GM12878 (cell line): Measurements from ENCODE around the gene SIDT2. TPM values are rescaled to one million over a fixed set of nuclear protein-coding genes. Genes with fewer than 3 reads are reported as not detected.

Experiments used
- ATAC-seq: fragments of 200-7000 bp; cut with Tn5 transposase; 3 replicates; pipeline ENCODE4 v1.9.1; 2020; ENCODE audit warnings: mild to moderate bottlenecking, moderate library complexity
- BruUV-seq: library from RNA; stranded (reverse); fragments of 400-500 nt; replicated peaks from 2 replicates; lab custom pipeline; 2021; lab: Mats Ljungman, UMichigan
- CTCF ChIA-PET: fragments of 300-600 bp; sonication (Branson Sonifier 250); formaldehyde crosslinking; extraction: SDS; loops from one replicate; lab custom pipeline; 2021; ENCODE audit warnings: inconsistent platforms; lab: Yijun Ruan, JAX
- POLR2A ChIA-PET: fragments of 350-600 bp; formaldehyde crosslinking; extraction: SDS; loops from one replicate; lab custom pipeline; 2021; ENCODE audit warnings: inconsistent platforms; lab: Charles Lee
- RAD21 ChIA-PET: fragments of 300-600 bp; sonication (Branson Sonifier 250); formaldehyde crosslinking; loops from one replicate; lab custom pipeline; 2023; ENCODE audit warnings: antibody characterized with exemption; ENCODE audit not compliant: unreplicated experiment; lab: Charles Lee
- SMC1A ChIA-PET: fragments of 300-600 bp; sonication (Branson Sonifier 250); formaldehyde crosslinking; loops from one replicate; lab custom pipeline; 2023; ENCODE audit not compliant: unreplicated experiment, uncharacterized antibody; lab: Charles Lee
- DNase-seq: peaks from one replicate; pipeline ENCODE4 v3.0.0-alpha.2; 2011; ENCODE audit warnings: low read depth, low spot score
- FAIRE-seq: peaks from 3 replicates; lab custom pipeline; 2011; peaks lifted over from hg19 to GRCh38; lab: Jason Lieb, UNC
- H2AFZ ChIP-seq: 2 replicates; pipeline ENCODE4 v1.6.0; 2011; ENCODE audit warnings: low read depth, low read length, control low read depth; ENCODE audit not compliant: control insufficient read depth
- H3K27ac ChIP-seq: 2 replicates; pipeline ENCODE4 v1.5.1; 2011; ENCODE audit warnings: control low read depth; ENCODE audit not compliant: control insufficient read depth, insufficient read depth
- H3K27me3 ChIP-seq, 2 experiments: replicated peaks in 1 of 2; 2 replicates each; pipeline versions ENCODE4 v1.6.0 to v1.6.1; 2011; ENCODE audit warnings: low read length in 1 of 2; ENCODE audit not compliant: control insufficient read depth in 2 of 2, insufficient read depth in 2 of 2
- H3K36me3 ChIP-seq, 2 experiments: 2 replicates each; pipeline ENCODE4 v1.5.1; 2011; ENCODE audit warnings: low read length in 1 of 2; ENCODE audit not compliant: control insufficient read depth in 2 of 2, insufficient read depth in 2 of 2
- H3K4me1 ChIP-seq: 2 replicates; pipeline ENCODE4 v1.6.1; 2011; ENCODE audit warnings: mild to moderate bottlenecking, low read length, moderate library complexity, mixed read lengths; ENCODE audit not compliant: control insufficient read depth, insufficient read depth
- H3K4me2 ChIP-seq: 2 replicates; pipeline ENCODE4 v1.6.0; 2011; ENCODE audit warnings: control low read depth; ENCODE audit not compliant: control insufficient read depth, insufficient read depth
- H3K4me3 ChIP-seq: fragments of 200-600 bp; sonication (generic); 2 replicates; pipeline ENCODE4 v1.5.1; 2016
- H3K79me2 ChIP-seq: 2 replicates; pipeline ENCODE4 v1.6.0; 2011; ENCODE audit warnings: low read length; ENCODE audit not compliant: control insufficient read depth, insufficient read depth
- H3K9ac ChIP-seq: 2 replicates; pipeline ENCODE4 v1.8.0; 2011; ENCODE audit warnings: low read length, control low read depth, mixed read lengths; ENCODE audit not compliant: control insufficient read depth, insufficient read depth
- H3K9me3 ChIP-seq: replicated peaks from 3 replicates; pipeline ENCODE4 v1.5.1; 2011; ENCODE audit warnings: mild to moderate bottlenecking, low read length; ENCODE audit not compliant: control insufficient read depth, insufficient read depth
- H4K20me1 ChIP-seq: 2 replicates; pipeline ENCODE4 v1.6.0; 2011; ENCODE audit not compliant: control insufficient read depth, insufficient read depth
- CEBPB ChIP-seq, 2 experiments: fragments of 150-350 bp in 1 of 2; IDR thresholded peaks; 2 replicates each; pipeline ENCODE4 v1.6.1; 2012 to 2014; ENCODE audit warnings: low read depth in 2 of 2, low read length in 2 of 2, borderline replicate concordance in 1 of 2, inconsistent platforms in 1 of 2
- ESRRA ChIP-seq: IDR thresholded peaks from 2 replicates; pipeline ENCODE4 v1.6.1; 2012; ENCODE audit warnings: mild to moderate bottlenecking, low read length, improper control_type of control experiment
- NKRF ChIP-seq: fragments of 450-650 bp; conservative IDR thresholded peaks from 2 replicates; pipeline ENCODE4 v1.6.1; 2017; ENCODE audit warnings: mild to moderate bottlenecking, moderate library complexity
- POLR2AphosphoS5 ChIP-seq: IDR thresholded peaks from 2 replicates; pipeline ENCODE4 v1.6.1; 2011; ENCODE audit warnings: mild to moderate bottlenecking, low read length, inconsistent platforms
- SIX5 ChIP-seq: IDR thresholded peaks from 2 replicates; pipeline ENCODE4 v1.6.1; 2011; ENCODE audit warnings: mild to moderate bottlenecking, low read depth, low read length, moderate library complexity; ENCODE audit not compliant: severe bottlenecking
- SKIL ChIP-seq: fragments of 450-650 bp; IDR thresholded peaks from 2 replicates; pipeline ENCODE4 v1.6.1; 2017; ENCODE audit warnings: mild to moderate bottlenecking, low read depth, inconsistent platforms; ENCODE audit not compliant: poor library complexity, severe bottlenecking
- SMAD5 ChIP-seq: IDR thresholded peaks from 2 replicates; pipeline ENCODE4 v1.6.1; 2016; ENCODE audit warnings: antibody characterized with exemption, low read depth
- STAT1 ChIP-seq: fragments of 450-650 bp; conservative IDR thresholded peaks from 2 replicates; pipeline ENCODE4 v1.6.1; 2014; ENCODE audit warnings: antibody characterized with exemption, mild to moderate bottlenecking
- YBX1 ChIP-seq: fragments of 450-650 bp; IDR thresholded peaks from 2 replicates; pipeline ENCODE4 v1.6.1; 2016; ENCODE audit warnings: antibody characterized with exemption
- ZBTB11 ChIP-seq: fragments of 450-650 bp; formaldehyde crosslinking; IDR thresholded peaks from 2 replicates; pipeline ENCODE4 v1.5.0; 2022; ENCODE audit warnings: mild to moderate bottlenecking, missing genetic modification characterization
- ZNF24 ChIP-seq: fragments of 450-650 bp; IDR thresholded peaks from 2 replicates; pipeline ENCODE4 v1.6.1; 2017; ENCODE audit warnings: antibody characterized with exemption, mild to moderate bottlenecking
- ZNF592 ChIP-seq: fragments of 450-650 bp; IDR thresholded peaks from 2 replicates; pipeline ENCODE4 v1.6.1; 2017; ENCODE audit warnings: mild to moderate bottlenecking, moderate library complexity
- ZSCAN29 ChIP-seq: fragments of 450-650 bp; IDR thresholded peaks from 2 replicates; pipeline ENCODE4 v1.6.1; 2017; ENCODE audit warnings: mild to moderate bottlenecking, moderate library complexity
- WGBS: methylation state at CpG from one replicate; pipeline ENCODE4 v1.1.6; 2016; ENCODE audit warnings: low lambda C conversion rate; ENCODE audit not compliant: insufficient replicate concordance, insufficient coverage; ENCODE audit errors: missing lambda C conversion rate; 5-methylcytosine and 5-hydroxymethylcytosine counted together
- in situ Hi-C: fragments of 300-500 bp; cut with MboI; formaldehyde crosslinking; loops from 9 replicates; pipeline ENCODE4 v1.14.3; 2018; ENCODE audit warnings: mixed read lengths
- intact Hi-C: fragments of 100-400 bp; cut with micrococcal nuclease; formaldehyde crosslinking; loops from one replicate; pipeline ENCODE4 v1.14.2; 2022; ENCODE audit not compliant: unreplicated experiment
- polyA plus RNA-seq, 11 experiments: library from polyadenylated mRNA; depleted of rRNA in 4 of 11; unstranded in 6 of 11; stranded (reverse) in 5 of 11; fragments of >200 nt; fragmentation: Nextera tagmentation in 4 of 11; fragmentation: Illumina TruSeq in 1 of 11; extraction: Ambion mirVana in 4 of 11; extraction: Trizol in 1 of 11; gene quantifications; 1 replicate in 1 of 11; 2 replicates in 10 of 11; pipeline versions ENCODE4 v1.2.1 to v1.2.3, GENCODE V29; 2011 to 2016; ENCODE audit warnings: inconsistent platforms in 2 of 11, missing spikeins in 2 of 11, low read depth in 1 of 11
- total RNA-seq, 4 experiments: library from RNA; depleted of rRNA in 3 of 4; stranded (reverse); fragments of >200 nt in 3 of 4; fragmentation: Illumina TruSeq in 1 of 4; extraction: Trizol in 1 of 4; gene quantifications; 2 replicates each; pipeline versions ENCODE4 v1.2.1 to v1.2.3, GENCODE V29; 2013 to 2021

Gene SIDT2
- total and polyA plus RNA-seq, 10 of the 15 experiments (the other 5 are each of a cell fraction or from before 2014, with no cell fraction given), result 4.9 to 23.9 (median 10.3) TPM

GRCh38 chr11:117166491-117166890 is 12.1 kb upstream of the SIDT2 start:
- ChIA-PET POLR2A (interaction anchor here (1.1 to 1.2 kb wide), 2 partner anchors 11 to 21 kb away, joined by 3 read pairs; no protein-coding TSS in a partner anchor), CTCF (interaction anchor here (0.5 to 1.2 kb wide), 4 partner anchors 14 to 797 kb away, joined by 3 to 5 read pairs (median 4); partner anchors contain the start of gene APOA5), SMC1A (interaction anchor here (1.0 to 1.7 kb wide), 5 partner anchors 9 to 521 kb away, joined by 3 to 6 read pairs (median 4); partner anchors contain the start of gene SIDT2), RAD21 (no interaction called here)
- H4K20me1 ChIP-seq, result no peaks in the 10 kb centered on the region
- no peak overlapping the region for H3K9ac ChIP-seq
- H3K27me3 ChIP-seq, result no peaks in the 10 kb centered on the region
- intact Hi-C loops (no loop called here), in situ Hi-C loops (no loop called here)
- ATAC-seq, result no peak
- no peak overlapping the region for H3K4me2 ChIP-seq
- H3K79me2 ChIP-seq, result no peaks in the 10 kb centered on the region
- FAIRE-seq, result no peak
- no peak for DNase-seq
- BruUV-seq, result no TSS peak
- no peak overlapping the region for H3K4me3 ChIP-seq
- H3K4me1 ChIP-seq, result no peaks in the 10 kb centered on the region
- H3K36me3 ChIP-seq, result peaks cover 6 to 24% of the 10 kb centered on the region in 2 experiments
- H3K9me3 ChIP-seq, result no peaks in the 10 kb centered on the region
- H2AFZ ChIP-seq, result no peak overlapping the region
- H3K27ac ChIP-seq, result no peak overlapping the region
- WGBS, result 100% methylated on average over 1 of the region's 1 CpG
- TF ChIP-seq SMAD5 (no peak), CEBPB (IDR thresholded peaks at IDR 0.05; ENCODE audit: borderline replicate concordance in 1 of 2, low read depth in 2 of 2, low read length in 2 of 2) (no peak), ZNF592 (no peak), ESRRA (no peak), ZSCAN29 (no peak), SKIL (no peak), STAT1 (no peak), POLR2AphosphoS5 (no peak), ZNF24 (no peak), NKRF (no peak), SIX5 (no peak), YBX1 (no peak), ZBTB11 (CRISPR knock-in tag) (no peak)
